ENCODE results near the gene SAT1. TPM values are rescaled to one million over a fixed set of nuclear protein-coding genes. Genes with fewer than 3 reads are reported as not detected.

The SAT1 gene
- total RNA-seq, 1 donor from 2014 or later, result 1,762 TPM

- Histone ChIP-seq H3K27me3 (ENCODE audit: control insufficient read depth, insufficient read depth, low read length) (no peaks in the 10 kb centered on the region), H3K4me3 (ENCODE audit: low read depth, low read length) (no peak overlapping the region), H3K36me3 (ENCODE audit: control insufficient read depth, insufficient read depth, low read length) (no peaks in the 10 kb centered on the region)
- no peak for DNase-seq (ENCODE audit: low read depth)
- FAIRE-seq, result no peak
- TF ChIP-seq CTCF (IDR thresholded peaks at IDR 0.05; ENCODE audit: insufficient read depth, low read length, severe bottlenecking), result no peak
Measured at GRCh38 chrX:23745786-23746185, 37.2 kb upstream of the SAT1 start.

GRCh38 chrX:23749129-23749528 is 33.8 kb upstream of the SAT1 start:
- FAIRE-seq (no peak), DNase-seq (ENCODE audit: low read depth) (no peak)
- Histone ChIP-seq H3K27me3 (ENCODE audit: control insufficient read depth, insufficient read depth, low read length) (no peaks in the 10 kb centered on the region), H3K36me3 (ENCODE audit: control insufficient read depth, insufficient read depth, low read length) (no peaks in the 10 kb centered on the region), H3K4me3 (ENCODE audit: low read depth, low read length) (no peak overlapping the region)
- no peak for TF ChIP-seq CTCF (IDR thresholded peaks at IDR 0.05; ENCODE audit: insufficient read depth, low read length, severe bottlenecking)

GRCh38 chrX:23749576-23749975 is 33.4 kb upstream of the SAT1 start:
- peak; percentile 28 for FAIRE-seq
- DNase-seq (ENCODE audit: low read depth), result no peak
- Histone ChIP-seq H3K27me3 (ENCODE audit: control insufficient read depth, insufficient read depth, low read length) (no peaks in the 10 kb centered on the region), H3K4me3 (ENCODE audit: low read depth, low read length) (no peak overlapping the region), H3K36me3 (ENCODE audit: control insufficient read depth, insufficient read depth, low read length) (no peaks in the 10 kb centered on the region)
- TF ChIP-seq CTCF (IDR thresholded peaks at IDR 0.05; ENCODE audit: insufficient read depth, low read length, severe bottlenecking), result no peak

GRCh38 chrX:23752740-23753415 is 30.1 kb upstream of the SAT1 start:
- FAIRE-seq (no peak), DNase-seq (ENCODE audit: low read depth) (peak; percentile 51)
- TF ChIP-seq CTCF (IDR thresholded peaks at IDR 0.05; ENCODE audit: insufficient read depth, low read length, severe bottlenecking), result no peak

GRCh38 chrX:23754664-23755063 is 28.3 kb upstream of the SAT1 start:
- H3K4me3 ChIP-seq (ENCODE audit: low read depth, low read length), result no peak overlapping the region
- no peaks in the 10 kb centered on the region for H3K36me3 ChIP-seq (ENCODE audit: control insufficient read depth, insufficient read depth, low read length)
- FAIRE-seq (no peak), DNase-seq (ENCODE audit: low read depth) (no peak)
- TF ChIP-seq CTCF (IDR thresholded peaks at IDR 0.05; ENCODE audit: insufficient read depth, low read length, severe bottlenecking), result no peak
- no peaks in the 10 kb centered on the region for H3K27me3 ChIP-seq (ENCODE audit: control insufficient read depth, insufficient read depth, low read length)

More at GRCh38 chrX:23752740-23753415, 30.1 kb upstream of the SAT1 start:
- H3K36me3 ChIP-seq (ENCODE audit: control insufficient read depth, insufficient read depth, low read length), result no peaks in the 10 kb centered on the region
- no peaks in the 10 kb centered on the region for H3K27me3 ChIP-seq (ENCODE audit: control insufficient read depth, insufficient read depth, low read length)
- no peak overlapping the region for H3K4me3 ChIP-seq (ENCODE audit: low read depth, low read length)

GRCh38 chrX:23756165-23756564 is 26.8 kb upstream of the SAT1 start:
- peak; percentile 30 for DNase-seq (ENCODE audit: low read depth)
- FAIRE-seq, result no peak

More at GRCh38 chrX:23756165-23756564, 26.8 kb upstream of the SAT1 start:
- no peak overlapping the region for H3K4me3 ChIP-seq (ENCODE audit: low read depth, low read length)
- TF ChIP-seq CTCF (IDR thresholded peaks at IDR 0.05; ENCODE audit: insufficient read depth, low read length, severe bottlenecking), result peak; percentile 36
- no peaks in the 10 kb centered on the region for H3K27me3 ChIP-seq (ENCODE audit: control insufficient read depth, insufficient read depth, low read length)
- no peaks in the 10 kb centered on the region for H3K36me3 ChIP-seq (ENCODE audit: control insufficient read depth, insufficient read depth, low read length)

All from bronchial epithelial cell (primary cell).